SHP77 (cell line): ENCODE data around the gene TSPEAR.
"Not testable (repeated sequence)": the region's sequence is repeated elsewhere in the genome, so short reads cannot be mapped to it uniquely, and the experiment has no call there.

ENCODE experiments used
- DNase-seq, 2 experiments: peaks; one replicate each; lab custom pipeline; 2025; lab: John Stamatoyannopoulos, UW

The TSPEAR gene

DNA sequence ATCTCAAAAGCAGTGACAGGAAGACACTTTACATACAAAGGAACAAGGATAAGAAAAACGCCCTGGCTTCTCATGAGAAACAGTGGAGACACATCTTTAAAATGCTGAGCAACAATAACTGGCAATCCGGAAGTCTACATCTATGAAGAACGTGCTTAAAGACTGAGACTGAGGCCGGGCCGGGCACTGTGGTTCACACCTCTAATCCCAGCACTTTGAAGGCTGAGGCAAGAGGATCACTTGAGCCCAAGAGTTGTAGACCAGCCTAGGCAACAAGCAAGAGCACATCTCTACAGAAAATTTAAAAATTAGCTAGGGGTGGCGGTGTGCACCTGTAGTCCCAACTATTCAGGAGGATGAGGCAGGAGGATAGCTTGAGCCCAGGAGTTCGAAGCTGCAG, 27.3 kb downstream of the TSPEAR start:
- DNase-seq = no peak

- no peak for DNase-seq
Measured at GRCh38 chr21:44682580-44683151, 28.7 kb downstream of the TSPEAR start.

- DNase-seq = peak; percentile 68 to 71
Measured at GRCh38 chr21:44681861-44682579, 29.4 kb downstream of the TSPEAR start, which contains the start of gene KRTAP12-1. KRTAP12-1 (minus strand) TSS chr21:44682163; CDS start chr21:44682123, 40 bp downstream.

DNA sequence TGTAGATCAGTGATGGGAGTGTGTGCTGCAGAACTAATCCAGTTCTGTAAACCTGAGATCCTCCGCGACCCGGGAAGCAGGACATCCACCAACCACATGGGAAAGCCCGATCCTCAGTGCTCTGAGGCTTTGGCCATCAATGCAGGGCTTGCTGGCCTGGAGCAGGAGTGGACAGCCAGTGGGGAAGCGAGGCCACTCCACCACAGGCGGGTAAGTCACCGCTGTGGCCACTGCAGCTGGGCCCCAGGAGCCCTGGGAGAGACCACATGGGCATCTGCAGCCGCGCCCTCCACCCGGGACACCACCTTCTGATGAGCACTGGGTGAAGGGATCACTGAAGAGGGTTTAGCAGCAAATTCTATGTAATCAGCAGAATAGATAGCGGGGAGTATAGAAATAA, 30.2 kb downstream of the TSPEAR start:
- DNase-seq = no peak

DNA sequence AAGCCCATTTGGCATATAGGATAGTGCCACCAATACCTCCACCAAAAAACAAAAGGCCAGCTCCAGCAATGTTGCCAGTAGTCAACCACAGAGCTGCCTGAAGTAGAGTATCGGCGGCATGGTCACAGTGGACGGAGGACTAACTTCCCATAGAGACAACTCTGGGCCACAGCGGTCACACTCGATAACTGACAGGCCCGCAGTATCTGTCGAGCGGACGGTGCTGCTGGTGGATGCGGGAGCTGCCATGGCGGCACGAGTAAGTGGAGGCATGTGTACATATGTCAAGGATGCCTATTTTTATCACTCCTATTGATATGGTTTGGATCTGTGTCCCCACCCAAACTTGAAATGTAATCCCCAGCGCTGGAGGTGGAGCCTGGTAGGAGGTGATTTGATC, 33.5 kb downstream of the TSPEAR start:
- no peak for DNase-seq

GRCh38 chr21:44671911-44672310, 39.5 kb downstream of the TSPEAR start:
- no peak for DNase-seq

GRCh38 chr21:44670642-44671432, 40.5 kb downstream of the TSPEAR start:
- DNase-seq = no peak

- no peak for DNase-seq
Measured at GRCh38 chr21:44667612-44668011, 43.8 kb downstream of the TSPEAR start.

GRCh38 chr21:44666401-44667320, 44.7 kb downstream of the TSPEAR start, which contains the start of gene KRTAP12-2:
KRTAP12-2 (minus strand) TSS chr21:44666927; CDS start chr21:44666886, 41 bp downstream.
- DNase-seq = peak in 1 of 2 experiments; percentile 32

GRCh38 chr21:44664691-44665090, 46.7 kb downstream of the TSPEAR start:
- no peak for DNase-seq

GRCh38 chr21:44661567-44661966, 49.8 kb downstream of the TSPEAR start:
- not testable (repeated sequence) for DNase-seq

DNA sequence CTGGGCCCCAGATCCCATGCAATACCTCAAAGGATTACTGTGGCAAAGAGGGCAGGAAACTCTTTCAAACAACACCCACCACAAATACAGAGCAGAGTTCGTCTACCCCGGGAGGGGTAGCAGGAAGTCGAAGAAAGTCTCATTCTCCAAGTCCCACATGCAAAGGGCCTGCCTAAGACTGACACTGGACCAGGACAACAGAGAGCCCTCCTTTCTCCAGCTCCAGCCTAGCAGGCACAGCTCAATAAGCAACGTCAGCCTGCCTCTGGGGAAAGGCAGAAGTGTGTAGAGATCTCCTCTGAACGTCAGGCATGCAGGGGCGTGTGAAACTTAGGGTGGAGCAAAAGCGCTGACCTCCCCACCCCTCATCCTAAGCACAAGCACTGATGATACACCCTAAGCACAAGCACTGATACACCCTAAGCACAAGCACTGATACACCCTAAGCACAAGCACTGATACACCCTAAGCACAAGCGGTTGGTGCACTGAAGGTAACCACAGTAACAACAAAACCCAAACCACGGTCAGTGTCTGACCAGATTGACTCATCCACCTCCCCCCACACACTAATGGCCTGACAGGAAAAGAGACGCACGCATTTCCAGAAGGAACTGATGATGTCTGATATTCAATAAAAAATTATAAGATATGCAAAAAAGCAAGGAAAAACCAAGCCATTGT, 52.3 kb downstream of the TSPEAR start:
- DNase-seq = no peak

- no peak for DNase-seq
Measured at GRCh38 chr21:44658541-44658910, 52.8 kb downstream of the TSPEAR start.

DNA sequence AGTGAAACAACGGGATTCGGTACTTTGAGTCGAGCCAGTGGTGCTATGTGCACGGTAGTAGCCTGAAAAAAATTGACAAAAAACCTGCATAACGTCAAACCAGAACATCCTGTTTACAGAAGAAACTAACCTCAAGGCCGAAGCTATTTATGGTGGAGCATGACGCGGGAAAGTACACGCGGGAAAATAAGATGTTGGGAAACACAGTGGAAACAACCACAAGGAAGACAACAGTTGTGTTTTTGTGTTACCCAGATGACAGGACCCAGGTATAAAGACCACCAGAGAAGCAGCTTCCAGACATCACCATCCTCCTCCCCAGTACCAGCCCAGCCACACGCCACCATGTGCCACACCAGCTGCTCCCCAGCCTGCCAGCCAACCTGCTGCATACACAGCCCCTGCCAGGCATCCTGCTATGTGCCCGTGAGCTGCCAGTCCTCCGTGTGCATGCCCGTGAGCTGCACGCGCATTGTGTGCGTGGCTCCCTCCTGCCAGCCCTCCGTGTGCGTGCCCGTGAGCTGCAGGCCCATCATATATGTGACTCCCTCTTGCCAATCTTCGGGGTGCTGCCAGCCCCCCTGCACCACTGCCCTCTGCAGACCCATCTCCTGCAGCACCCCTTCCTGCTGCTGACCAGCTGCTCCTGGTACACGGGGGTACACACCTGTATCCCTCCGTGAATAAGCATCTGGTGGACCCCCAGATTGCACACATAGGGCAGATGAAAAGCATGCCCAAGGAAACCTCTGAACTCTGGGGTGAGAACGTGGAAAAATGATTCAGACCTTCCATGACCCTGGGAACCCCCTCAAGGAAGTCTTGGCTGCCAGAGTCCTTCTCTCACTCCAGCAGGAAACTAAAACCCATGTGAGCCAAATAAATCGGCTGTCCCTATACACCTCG, 53.5 kb downstream of the TSPEAR start, which contains the start of gene KRTAP12-3:
TSS of gene KRTAP12-3 (plus strand) at position 298 of the 906 bp plus-strand sequence. CDS start at position 346, 48 bp downstream.
- no peak for DNase-seq

DNA sequence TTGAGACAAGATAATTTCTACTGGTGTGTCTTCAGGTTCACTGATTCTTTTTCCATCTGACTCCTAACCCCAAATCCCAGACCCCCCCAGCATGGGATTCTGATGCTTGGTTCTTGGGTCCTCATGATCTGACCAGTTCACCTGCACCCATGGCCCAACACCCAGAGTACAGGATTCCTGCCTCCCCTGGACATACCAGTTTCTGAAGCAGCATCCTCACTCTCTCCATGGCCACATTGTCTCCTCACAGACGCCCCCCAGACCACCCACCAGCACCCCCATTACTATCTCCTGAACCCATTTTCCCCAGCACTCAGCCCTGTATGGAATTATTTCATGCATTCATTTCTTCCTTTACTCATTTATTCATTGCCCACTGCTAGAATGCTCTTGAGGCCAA, 54.5 kb downstream of the TSPEAR start:
- DNase-seq = no peak

- DNase-seq = no peak
Measured at GRCh38 chr21:44654576-44655175, 56.7 kb downstream of the TSPEAR start, which contains the start of gene KRTAP12-4. KRTAP12-4 (minus strand) TSS chr21:44654659; CDS start chr21:44654614, 45 bp downstream.

DNA sequence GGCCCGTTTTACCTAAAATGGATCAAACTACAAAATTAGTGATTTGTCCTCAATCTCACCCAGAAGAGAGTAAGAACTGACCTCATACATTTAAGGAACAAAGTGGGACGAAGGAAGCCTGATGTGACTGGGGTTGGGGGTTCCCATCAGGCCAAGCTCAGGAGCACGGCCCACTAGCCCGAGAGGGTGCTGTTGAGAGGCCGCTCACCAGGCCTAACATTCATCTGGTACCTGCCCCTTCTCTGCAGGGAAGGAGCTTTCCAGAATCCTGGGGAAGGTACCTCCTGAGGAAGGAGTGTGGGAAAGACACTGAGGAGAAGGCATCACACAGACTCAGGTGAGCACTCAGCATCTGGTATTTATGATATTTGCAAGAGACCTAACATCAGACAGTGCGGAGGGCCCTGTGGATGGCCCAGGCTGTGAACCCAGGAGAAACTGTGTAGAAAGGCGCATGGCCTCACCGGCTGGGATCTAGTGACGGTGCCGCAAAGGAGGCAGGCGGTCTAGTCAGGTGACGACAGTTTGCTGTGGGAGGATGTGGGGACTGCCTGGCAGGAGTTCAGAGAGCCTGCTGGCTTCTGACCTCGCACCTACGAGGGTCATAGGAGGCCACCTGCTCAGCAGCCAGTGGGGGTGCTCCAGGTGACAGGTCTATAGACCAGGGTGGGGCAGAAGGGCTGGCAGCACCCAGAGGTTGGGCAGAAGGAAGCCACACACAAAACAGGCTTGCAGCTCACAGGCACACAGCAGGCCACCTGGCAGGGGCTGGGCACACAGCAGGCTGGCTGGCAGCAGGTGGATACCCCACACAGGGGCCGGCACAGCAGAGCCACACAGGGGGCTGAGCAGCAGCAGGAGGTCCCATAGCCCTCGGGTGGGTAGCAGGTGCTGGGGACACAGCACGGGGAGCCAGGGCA, 57.5 kb downstream of the TSPEAR start:
- peak in 1 of 2 experiments; percentile 33 for DNase-seq

DNA sequence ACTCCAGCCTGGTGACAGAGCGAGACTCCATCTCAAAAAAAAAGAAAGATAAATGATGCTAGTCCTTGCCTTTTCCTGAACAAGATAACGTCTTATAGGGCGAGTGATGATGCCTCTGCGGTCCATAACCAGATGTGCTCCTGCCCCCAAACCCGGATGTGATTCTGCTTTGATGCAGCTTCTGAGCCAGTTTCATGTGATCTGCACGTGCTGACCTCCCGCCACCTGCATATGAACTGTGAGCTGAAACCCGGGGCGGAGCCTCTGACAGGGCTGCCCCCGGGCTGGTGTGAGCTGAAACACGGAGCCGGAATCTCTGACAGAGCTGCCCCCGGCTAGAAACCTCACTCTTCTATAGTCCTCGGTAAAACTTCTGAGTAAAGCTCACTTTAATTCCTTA, 58.2 kb downstream of the TSPEAR start:
- peak in 1 of 2 experiments; percentile 13 for DNase-seq
